Skeletal muscle tissue (tissue), 4 donors: ENCODE results near the gene FANCC. TPM values are rescaled to one million over a fixed set of nuclear protein-coding genes. Genes with fewer than 3 reads are reported as not detected.

Source experiments
- H3K27ac ChIP-seq: one replicate; pipeline ENCODE4 v1.7.0; 2013; ENCODE audit warnings: mild to moderate bottlenecking, low read depth, low read length, inconsistent platforms
- H3K27me3 ChIP-seq, 3 donors: one replicate each; pipeline ENCODE4 v1.7.0; 2013; ENCODE audit warnings: low read length in 3 of 3; ENCODE audit not compliant: control insufficient read depth in 3 of 3, insufficient read depth in 3 of 3
- H3K36me3 ChIP-seq, 3 donors: one replicate each; pipeline ENCODE4 v1.7.0; 2013; ENCODE audit warnings: low read length in 3 of 3; ENCODE audit not compliant: control insufficient read depth in 3 of 3, insufficient read depth in 3 of 3
- H3K4me1 ChIP-seq, 3 donors: one replicate each; pipeline ENCODE4 v1.7.0; 2013; ENCODE audit warnings: low read length in 3 of 3, mild to moderate bottlenecking in 3 of 3; ENCODE audit not compliant: control insufficient read depth in 3 of 3, insufficient read depth in 3 of 3
- H3K4me3 ChIP-seq, 3 donors: one replicate each; pipeline ENCODE4 v1.7.0; 2013; ENCODE audit warnings: low read length in 3 of 3
- H3K9ac ChIP-seq, 3 donors: one replicate each; pipeline ENCODE4 v1.7.0; 2013; ENCODE audit warnings: low read length in 3 of 3, mild to moderate bottlenecking in 3 of 3, moderate library complexity in 2 of 3, low read depth in 1 of 3
- H3K9me3 ChIP-seq, 3 donors: one replicate each; pipeline ENCODE4 v1.7.0; 2013; ENCODE audit warnings: low read length in 3 of 3; ENCODE audit not compliant: control insufficient read depth in 3 of 3
- total RNA-seq: library from RNA; depleted of rRNA; stranded (reverse); fragments of >200 nt; gene quantifications from one replicate; pipeline ENCODE4 v1.2.3, GENCODE V29; 2014
- donor health status: Osteomylitis.

Gene FANCC
- total RNA-seq, 1 donor from 2014 or later, result 12.0 TPM

DNA sequence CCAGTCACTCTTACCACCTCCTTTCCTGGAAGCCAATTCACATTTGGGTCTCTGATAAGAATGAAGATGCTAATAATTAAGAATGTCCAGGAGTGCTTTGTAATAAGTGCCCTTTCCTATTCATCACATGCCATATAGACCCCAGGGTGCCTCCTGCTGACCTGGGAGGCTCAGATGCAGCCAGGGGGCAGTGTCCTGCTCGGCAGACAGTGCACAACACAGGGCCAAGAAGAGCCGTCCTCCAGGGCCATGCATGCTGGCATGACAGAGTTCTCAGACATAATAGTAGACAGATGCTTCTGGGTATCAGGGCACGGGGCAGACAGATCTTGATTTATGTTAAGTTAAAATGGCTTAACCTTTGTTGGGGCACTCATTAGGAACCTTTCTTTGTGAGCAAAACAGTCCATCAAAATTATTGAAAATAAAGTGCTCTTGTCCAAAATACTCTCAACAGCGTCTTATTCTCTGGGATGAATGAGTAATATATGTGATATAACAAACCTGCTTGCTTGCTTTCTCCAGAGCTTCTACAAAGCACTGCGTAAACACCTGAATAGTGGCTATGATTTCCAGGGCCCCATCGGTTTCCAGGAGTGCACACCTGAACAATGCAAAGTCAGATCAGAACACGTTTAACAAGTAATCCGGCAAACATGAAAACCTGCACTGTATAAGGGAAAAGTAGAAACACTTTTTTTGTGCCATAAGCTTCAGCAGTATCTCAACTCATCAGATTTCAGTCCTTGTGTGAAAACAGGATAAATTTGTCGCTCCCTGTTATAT lies 192.7 kb downstream of the FANCC start:
- Histone ChIP-seq H3K27ac (no peak overlapping the region), H3K27me3 (no peaks in the 10 kb centered on the region), H3K4me1 (peaks cover 12 to 14% (median 12%) of the 10 kb centered on the region in 3 donors), H3K36me3 (no peaks in the 10 kb centered on the region), H3K9ac (no peak overlapping the region), H3K4me3 (no peak overlapping the region), H3K9me3 (no peaks in the 10 kb centered on the region)

GRCh38 chr9:95120781-95121370 lies 196.6 kb downstream of the FANCC start:
- peaks cover 0 to 9% (median 0%) of the 10 kb centered on the region in 3 donors for H3K4me1 ChIP-seq
- no peaks in the 10 kb centered on the region for H3K36me3 ChIP-seq
- no peaks in the 10 kb centered on the region for H3K9me3 ChIP-seq
- H3K4me3 ChIP-seq, result no peak overlapping the region
- no peaks in the 10 kb centered on the region for H3K27me3 ChIP-seq
- no peak overlapping the region for H3K9ac ChIP-seq
- no peak overlapping the region for H3K27ac ChIP-seq

DNA sequence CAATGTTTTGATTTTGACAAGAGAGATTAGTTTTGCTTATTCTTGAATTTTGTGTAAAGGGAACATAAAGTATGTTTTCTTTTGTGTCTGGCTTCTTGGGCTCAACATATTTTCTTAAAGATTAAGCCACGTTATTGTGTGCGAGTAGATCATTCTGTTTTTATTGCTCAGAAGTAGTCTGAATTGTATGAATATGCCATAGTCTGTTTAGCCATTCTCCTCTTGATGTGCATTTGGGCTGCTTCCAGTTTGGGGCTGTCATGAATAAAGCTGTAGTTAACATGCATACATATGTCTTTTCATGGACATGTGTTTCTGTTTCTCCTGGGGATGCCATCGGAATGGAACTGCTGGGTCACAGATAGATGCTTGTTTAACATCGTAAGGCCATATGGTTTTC lies 198.9 kb downstream of the FANCC start:
- Histone ChIP-seq H3K4me3 (no peak overlapping the region), H3K4me1 (peaks cover 0 to 9% (median 0%) of the 10 kb centered on the region in 3 donors), H3K9ac (no peak overlapping the region), H3K27me3 (no peaks in the 10 kb centered on the region), H3K9me3 (no peaks in the 10 kb centered on the region), H3K27ac (no peak overlapping the region), H3K36me3 (peaks cover 0 to 6% (median 4%) of the 10 kb centered on the region in 3 donors)

DNA sequence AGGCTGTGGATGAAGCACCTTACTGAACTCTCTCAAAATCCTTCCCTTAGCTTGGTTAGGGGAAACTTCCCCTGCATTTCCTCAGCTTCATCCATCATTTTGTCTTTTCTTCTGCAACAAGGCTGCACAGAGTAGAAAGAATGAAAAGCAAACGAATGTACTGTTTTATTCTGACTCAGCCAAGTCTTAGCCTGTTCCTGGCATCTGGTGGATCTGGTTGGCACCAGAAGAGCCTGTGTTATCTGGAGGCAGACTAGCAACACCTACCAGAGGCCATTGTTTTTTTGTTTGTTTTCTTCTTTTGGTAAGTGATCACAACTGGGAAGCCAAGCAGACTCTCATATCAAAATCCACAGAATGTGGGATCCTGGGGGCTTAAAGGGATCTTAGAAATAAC lies 200.7 kb downstream of the FANCC start:
- Histone ChIP-seq H3K27ac (no peak overlapping the region), H3K9ac (no peak overlapping the region), H3K9me3 (no peaks in the 10 kb centered on the region), H3K4me1 (peaks cover 0 to 9% (median 2%) of the 10 kb centered on the region in 3 donors), H3K27me3 (no peaks in the 10 kb centered on the region), H3K4me3 (no peak overlapping the region), H3K36me3 (peaks cover 13 to 17% (median 15%) of the 10 kb centered on the region in 3 donors)

- Histone ChIP-seq H3K27me3 (no peaks in the 10 kb centered on the region), H3K9me3 (no peaks in the 10 kb centered on the region), H3K4me1 (peaks cover 0 to 9% (median 2%) of the 10 kb centered on the region in 3 donors), H3K4me3 (no peak overlapping the region), H3K9ac (no peak overlapping the region), H3K36me3 (peaks cover 19 to 22% (median 20%) of the 10 kb centered on the region in 3 donors), H3K27ac (no peak overlapping the region)
Measured at GRCh38 chr9:95116002-95116807, 201.3 kb downstream of the FANCC start.

GRCh38 chr9:95115104-95115503 lies 202.4 kb downstream of the FANCC start:
- Histone ChIP-seq H3K9me3 (no peaks in the 10 kb centered on the region), H3K27ac (no peak overlapping the region), H3K4me1 (peaks cover 6 to 17% (median 10%) of the 10 kb centered on the region in 3 donors), H3K9ac (no peak overlapping the region), H3K4me3 (no peak overlapping the region), H3K36me3 (peaks cover 20 to 26% (median 23%) of the 10 kb centered on the region in 3 donors), H3K27me3 (no peaks in the 10 kb centered on the region)

DNA sequence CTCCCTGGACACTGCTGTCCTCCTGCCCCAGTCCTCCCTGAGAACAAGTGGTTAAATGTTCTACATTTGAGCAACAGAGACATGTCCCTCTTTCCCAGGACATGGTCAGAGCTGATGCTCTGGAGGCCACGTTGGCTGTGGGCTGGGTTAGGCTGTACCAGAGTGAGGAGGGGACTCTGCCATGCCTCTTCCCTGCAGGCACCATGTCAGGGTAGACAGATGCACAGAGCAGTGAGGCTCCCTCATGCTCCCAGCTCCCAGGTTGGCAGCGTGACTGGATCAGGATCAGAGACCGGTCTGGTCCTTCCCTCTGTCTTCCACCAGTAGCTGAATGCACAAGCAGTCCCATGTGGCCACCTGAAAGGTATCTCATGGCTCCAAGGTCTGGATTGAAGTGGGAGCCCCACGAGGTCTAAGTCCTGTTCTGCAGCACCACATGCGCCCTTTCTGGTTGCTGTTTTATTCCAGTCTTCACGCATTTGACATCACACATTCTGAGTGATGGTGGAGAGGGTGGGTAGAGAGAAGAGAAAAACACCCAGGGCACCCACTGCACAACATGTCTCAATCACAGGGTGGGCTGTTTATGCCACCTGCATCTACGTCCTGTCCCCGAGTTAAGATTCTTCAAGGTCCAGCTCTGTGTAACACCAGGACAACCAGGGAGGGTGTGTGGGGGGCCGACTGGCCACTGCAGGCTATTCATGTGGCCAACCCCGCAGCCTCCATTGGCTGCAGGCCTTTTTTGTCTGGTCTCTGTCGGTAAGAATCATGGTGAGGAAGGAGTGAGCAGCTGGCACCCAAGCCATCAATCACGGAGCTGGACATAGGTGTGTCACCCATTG lies 204.9 kb downstream of the FANCC start:
- Histone ChIP-seq H3K27ac (no peak overlapping the region), H3K9ac (no peak overlapping the region), H3K36me3 (peaks cover 20 to 38% (median 32%) of the 10 kb centered on the region in 3 donors), H3K4me1 (peaks cover 22 to 36% (median 22%) of the 10 kb centered on the region in 3 donors), H3K27me3 (no peaks in the 10 kb centered on the region), H3K4me3 (no peak overlapping the region), H3K9me3 (no peaks in the 10 kb centered on the region)

DNA sequence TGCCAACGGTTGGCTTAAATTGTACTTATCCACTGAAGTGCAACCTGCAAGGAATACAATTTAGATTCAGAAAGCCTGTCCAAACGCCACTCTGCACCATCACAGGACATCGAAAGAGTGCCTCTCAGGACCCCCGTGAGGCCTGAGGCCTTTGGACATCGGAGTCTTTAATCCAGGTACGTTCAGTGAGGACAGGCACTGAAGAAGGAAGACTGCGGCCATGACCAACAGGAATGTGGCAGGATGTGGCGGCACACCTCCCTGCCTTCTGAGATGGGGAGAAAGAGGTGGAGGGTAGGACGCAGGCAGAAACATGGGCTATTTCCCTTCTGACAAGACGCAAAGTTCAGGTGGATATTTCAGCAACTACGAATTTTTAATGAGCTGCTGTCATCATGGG lies 205.8 kb downstream of the FANCC start:
- no peaks in the 10 kb centered on the region for H3K27me3 ChIP-seq
- H3K4me3 ChIP-seq, result no peak overlapping the region
- no peak overlapping the region for H3K27ac ChIP-seq
- H3K36me3 ChIP-seq, result peaks cover 25 to 44% (median 37%) of the 10 kb centered on the region in 3 donors
- H3K4me1 ChIP-seq, result peaks cover 22 to 41% (median 27%) of the 10 kb centered on the region in 3 donors
- H3K9me3 ChIP-seq, result no peaks in the 10 kb centered on the region
- no peak overlapping the region for H3K9ac ChIP-seq

GRCh38 chr9:95110921-95111525 lies 206.5 kb downstream of the FANCC start:
- Histone ChIP-seq H3K36me3 (peaks cover 28 to 45% (median 41%) of the 10 kb centered on the region in 3 donors), H3K4me1 (peaks cover 22 to 37% (median 27%) of the 10 kb centered on the region in 3 donors), H3K27ac (no peak overlapping the region), H3K27me3 (no peaks in the 10 kb centered on the region), H3K9me3 (no peaks in the 10 kb centered on the region), H3K9ac (no peak overlapping the region), H3K4me3 (no peak overlapping the region)
